Neural progenitor cell (in vitro differentiated cells): ENCODE data around the gene PRRT4. TPM values are rescaled to one million over a fixed set of nuclear protein-coding genes. Genes with fewer than 3 reads are reported as not detected.

Experiments used
- DNase-seq: peaks from one replicate; pipeline ENCODE4 v3.0.0-alpha.2; 2016; ENCODE audit warnings: low spot score
- H2AFZ ChIP-seq: fragments of 200-600 bp; sonication (generic); replicated peaks from 2 replicates; pipeline ENCODE4 v1.6.1; 2016; ENCODE audit warnings: antibody characterized with exemption
- H3F3A ChIP-seq: fragments of 200-600 bp; sonication (generic); 2 replicates; pipeline ENCODE4 v1.6.1; 2016; ENCODE audit warnings: antibody characterized with exemption, low read depth
- H3K27ac ChIP-seq: fragments of 200-600 bp; sonication (generic); 2 replicates; pipeline ENCODE4 v1.5.1; 2016; ENCODE audit warnings: mild to moderate bottlenecking
- H3K27me3 ChIP-seq: fragments of 200-600 bp; sonication (generic); 2 replicates; pipeline ENCODE4 v1.6.1; 2016; ENCODE audit warnings: mild to moderate bottlenecking, moderate library complexity
- H3K36me3 ChIP-seq: fragments of 200-600 bp; sonication (generic); 2 replicates; pipeline ENCODE4 v1.5.1; 2016
- H3K4me1 ChIP-seq: fragments of 200-600 bp; sonication (generic); 2 replicates; pipeline ENCODE4 v1.6.1; 2016; ENCODE audit warnings: mixed run types
- H3K4me2 ChIP-seq: fragments of 200-600 bp; sonication (generic); 2 replicates; pipeline ENCODE4 v1.6.1; 2016
- H3K4me3 ChIP-seq: fragments of 200-600 bp; sonication (generic); 2 replicates; pipeline ENCODE4 v1.5.1; 2016
- H3K79me2 ChIP-seq: fragments of 200-600 bp; sonication (generic); 2 replicates; pipeline ENCODE4 v1.6.1; 2016; ENCODE audit warnings: low read depth
- H3K9ac ChIP-seq: fragments of 200-600 bp; sonication (generic); 2 replicates; pipeline ENCODE4 v1.6.1; 2016
- H3K9me3 ChIP-seq: fragments of 200-600 bp; sonication (generic); 2 replicates; pipeline ENCODE4 v1.5.1; 2016; ENCODE audit warnings: low read depth
- H4K20me1 ChIP-seq: fragments of 200-600 bp; sonication (generic); 2 replicates; pipeline ENCODE4 v1.6.1; 2016; ENCODE audit warnings: low read depth
- H3K27ac Mint-ChIP-seq: 3 replicates; pipeline ENCODE4 v1.8.0; 2021; ENCODE audit warnings: mixed read lengths
- H3K27me3 Mint-ChIP-seq: 2 replicates; pipeline ENCODE4 v1.8.0; 2022; ENCODE audit warnings: low read depth, mild to moderate bottlenecking, inconsistent platforms, moderate library complexity, mixed read lengths; ENCODE audit not compliant: insufficient read depth
- H3K36me3 Mint-ChIP-seq: 3 replicates; pipeline ENCODE4 v1.8.0; 2021; ENCODE audit warnings: mixed read lengths
- H3K4me1 Mint-ChIP-seq: 3 replicates; pipeline ENCODE4 v1.8.0; 2021; ENCODE audit warnings: mixed read lengths
- H3K4me3 Mint-ChIP-seq: 3 replicates; pipeline ENCODE4 v1.8.0; 2021; ENCODE audit warnings: mild to moderate bottlenecking, moderate library complexity, mixed read lengths
- H3K9me3 Mint-ChIP-seq: 3 replicates; pipeline ENCODE4 v1.8.0; 2020; ENCODE audit warnings: mixed read lengths
- CTCF ChIP-seq: fragments of 200-600 bp; sonication (generic); IDR thresholded peaks from 2 replicates; pipeline ENCODE4 v1.5.1; 2017; ENCODE audit warnings: antibody characterized with exemption, mild to moderate bottlenecking
- EZH2 ChIP-seq: fragments of 200-600 bp; sonication (generic); IDR thresholded peaks from 2 replicates; pipeline ENCODE4 v1.6.1; 2017; ENCODE audit warnings: antibody characterized with exemption, mild to moderate bottlenecking, moderate library complexity
- EZH2phosphoT487 ChIP-seq: fragments of 200-600 bp; sonication (generic); IDR thresholded peaks from 2 replicates; pipeline ENCODE4 v1.6.1; 2017; ENCODE audit warnings: antibody characterized with exemption
- total RNA-seq: library from RNA; depleted of rRNA; stranded (reverse); fragments of >200 nt; gene quantifications from 2 replicates; pipeline ENCODE4 v1.2.3, GENCODE V29; 2015; ENCODE audit warnings: low replicate concordance

The PRRT4 gene
- total RNA-seq, 1 donor from 2014 or later: not detected

- no peaks in the 10 kb centered on the region for H3K27me3 Mint-ChIP-seq
- H3K36me3 Mint-ChIP-seq: peaks cover 24% of the 10 kb centered on the region
- no peak overlapping the region for H3K4me3 Mint-ChIP-seq
- H3K9me3 ChIP-seq: no peaks in the 10 kb centered on the region
- H3K27me3 ChIP-seq: no peaks in the 10 kb centered on the region
- H3K9me3 Mint-ChIP-seq: no peaks in the 10 kb centered on the region
- no peaks in the 10 kb centered on the region for H3F3A ChIP-seq
- H3K4me1 Mint-ChIP-seq: no peaks in the 10 kb centered on the region
- no peak overlapping the region for H3K27ac ChIP-seq
- H3K36me3 ChIP-seq: no peaks in the 10 kb centered on the region
- no peak overlapping the region for H2AFZ ChIP-seq
- no peak overlapping the region for H3K4me3 ChIP-seq
- no peak for TF ChIP-seq CTCF
- no peak for TF ChIP-seq EZH2
- no peak for TF ChIP-seq EZH2phosphoT487
- no peak for DNase-seq
- no peaks in the 10 kb centered on the region for H3K4me1 ChIP-seq
- no peak overlapping the region for H3K27ac Mint-ChIP-seq
- no peak overlapping the region for H3K4me2 ChIP-seq
- H4K20me1 ChIP-seq: no peaks in the 10 kb centered on the region
- H3K79me2 ChIP-seq: no peaks in the 10 kb centered on the region
- no peak overlapping the region for H3K9ac ChIP-seq
Measured at GRCh38 chr7:128321044-128321422, 40.5 kb downstream of the PRRT4 start.

GRCh38 chr7:128318691-128319090, 42.8 kb downstream of the PRRT4 start:
- Mint-ChIP-seq H3K9me3 (no peaks in the 10 kb centered on the region), H3K27me3 (no peaks in the 10 kb centered on the region), H3K36me3 (peaks cover 35% of the 10 kb centered on the region), H3K4me3 (no peak overlapping the region), H3K4me1 (no peaks in the 10 kb centered on the region), H3K27ac (no peak overlapping the region)
- Histone ChIP-seq H3K9me3 (no peaks in the 10 kb centered on the region), H4K20me1 (no peaks in the 10 kb centered on the region), H3K4me1 (no peaks in the 10 kb centered on the region), H2AFZ (no peak overlapping the region), H3K27me3 (no peaks in the 10 kb centered on the region), H3K27ac (no peak overlapping the region), H3K36me3 (peaks cover 6% of the 10 kb centered on the region), H3K79me2 (no peaks in the 10 kb centered on the region), H3K4me3 (no peak overlapping the region), H3F3A (no peaks in the 10 kb centered on the region), H3K9ac (no peak overlapping the region), H3K4me2 (no peak overlapping the region)
- DNase-seq: no peak
- no peak for TF ChIP-seq EZH2
- TF ChIP-seq EZH2phosphoT487: no peak
- TF ChIP-seq CTCF: no peak

- Histone ChIP-seq H3F3A (peaks cover 5% of the 10 kb centered on the region), H3K9ac (no peak overlapping the region), H2AFZ (no peak overlapping the region), H3K9me3 (no peaks in the 10 kb centered on the region), H3K79me2 (no peaks in the 10 kb centered on the region), H3K4me3 (no peak overlapping the region), H3K4me2 (no peak overlapping the region), H3K36me3 (peaks cover 12% of the 10 kb centered on the region), H4K20me1 (peaks cover 8% of the 10 kb centered on the region), H3K4me1 (peaks cover 7% of the 10 kb centered on the region), H3K27ac (no peak overlapping the region), H3K27me3 (no peaks in the 10 kb centered on the region)
- DNase-seq: no peak
- no peaks in the 10 kb centered on the region for H3K4me1 Mint-ChIP-seq
- TF ChIP-seq EZH2phosphoT487 (no peak), CTCF (no peak), EZH2 (no peak)
- no peaks in the 10 kb centered on the region for H3K9me3 Mint-ChIP-seq
- no peaks in the 10 kb centered on the region for H3K27me3 Mint-ChIP-seq
- peaks cover 53% of the 10 kb centered on the region for H3K36me3 Mint-ChIP-seq
- H3K4me3 Mint-ChIP-seq: no peak overlapping the region
- H3K27ac Mint-ChIP-seq: no peak overlapping the region
Measured at GRCh38 chr7:128311013-128311412, 50.5 kb downstream of the PRRT4 start.
